GM21723 (cell line): ENCODE measurements around the gene NLK.
"Not testable (repeated sequence)": the region's sequence is repeated elsewhere in the genome, so short reads cannot be mapped to it uniquely, and the experiment has no call there.

ENCODE experiments used
- ATAC-seq: cut with Tn5 transposase; IDR thresholded peaks from one replicate; pipeline ENCODE4 v1.9.1; 2021; ENCODE audit warnings: mild to moderate bottlenecking, moderate library complexity; ENCODE audit not compliant: unreplicated experiment

The NLK gene

DNA sequence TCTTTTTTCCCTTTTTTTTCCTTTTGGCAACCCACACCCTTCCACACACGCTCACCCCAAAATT, at the start of gene NLK:
NLK (plus strand) TSS at position 21 of the 64 bp plus-strand sequence. CDS start 197 bp downstream, outside the sequence.
- ATAC-seq, result no peak

DNA sequence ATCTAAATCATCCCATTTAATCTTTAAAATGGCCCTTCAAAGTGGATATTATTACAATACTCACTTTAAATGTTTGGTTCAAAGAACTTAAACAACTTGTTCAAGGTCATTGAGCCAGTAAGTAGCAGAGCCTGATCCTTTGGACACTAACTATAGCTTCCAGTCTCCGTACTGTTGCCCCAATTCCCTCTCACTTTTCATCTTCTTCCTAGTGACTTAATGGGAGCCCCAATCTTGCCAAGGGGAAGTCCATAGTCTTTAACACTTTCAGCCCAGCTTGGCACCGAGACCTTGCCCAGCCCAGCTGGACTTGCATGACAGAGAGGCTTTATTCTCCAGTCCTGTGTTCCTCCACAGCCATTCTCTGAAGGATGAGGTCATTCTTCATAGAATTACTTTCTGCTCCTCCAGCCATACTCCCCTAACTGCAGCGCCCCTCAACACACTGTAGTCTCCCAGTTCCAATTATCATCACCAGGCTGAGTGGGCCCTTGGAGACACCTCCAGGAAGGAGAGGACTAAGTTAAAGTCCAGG, 49.2 kb upstream of the NLK start:
- ATAC-seq, result no peak

DNA sequence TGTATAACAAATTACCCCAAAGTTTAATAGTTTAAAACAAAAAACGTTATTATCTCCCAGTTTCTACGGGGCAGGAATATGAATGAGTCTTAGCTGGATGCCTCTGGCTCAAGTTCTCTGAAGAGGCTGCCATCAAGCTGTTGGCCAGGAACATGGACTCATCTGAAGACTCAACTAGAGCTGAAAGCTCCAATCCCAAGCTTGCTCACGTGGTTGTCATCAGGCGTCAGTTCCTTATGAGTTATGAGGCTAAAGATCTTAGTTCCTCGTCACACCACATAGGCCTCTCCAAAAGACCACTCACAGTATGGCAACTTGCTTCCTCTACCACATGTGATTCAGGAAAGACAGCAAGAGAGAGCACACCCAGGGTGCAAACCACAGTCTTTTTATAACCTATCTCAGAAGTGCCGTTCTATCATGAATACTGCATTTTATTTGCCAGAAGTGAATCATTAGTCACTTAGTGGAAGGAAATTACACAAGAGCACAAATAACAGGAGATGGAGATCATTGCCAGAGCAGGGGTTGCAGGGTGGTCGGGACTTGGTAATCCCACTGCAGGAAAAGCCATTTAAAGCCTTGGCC, 48.7 kb upstream of the NLK start:
- ATAC-seq, result no peak

DNA sequence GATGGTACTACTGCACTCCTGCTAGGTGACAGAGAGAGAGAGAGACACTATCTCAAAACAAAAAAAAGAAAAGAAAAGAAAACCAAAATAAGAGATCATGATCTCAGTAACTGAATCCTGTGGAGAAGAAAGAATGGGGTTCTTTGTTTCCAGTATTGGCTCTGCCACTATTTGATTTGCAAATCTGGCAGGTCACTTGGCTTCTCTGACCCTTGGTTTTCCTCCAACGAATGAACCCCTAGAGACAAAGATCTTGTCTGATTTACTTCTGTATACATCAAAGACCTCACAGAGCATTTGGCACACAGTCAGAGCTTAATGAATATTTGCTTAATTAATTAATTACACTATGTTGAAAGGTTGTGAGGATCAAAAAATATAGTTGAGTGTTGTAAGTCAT, 47.9 kb upstream of the NLK start:
- ATAC-seq, result no peak

DNA sequence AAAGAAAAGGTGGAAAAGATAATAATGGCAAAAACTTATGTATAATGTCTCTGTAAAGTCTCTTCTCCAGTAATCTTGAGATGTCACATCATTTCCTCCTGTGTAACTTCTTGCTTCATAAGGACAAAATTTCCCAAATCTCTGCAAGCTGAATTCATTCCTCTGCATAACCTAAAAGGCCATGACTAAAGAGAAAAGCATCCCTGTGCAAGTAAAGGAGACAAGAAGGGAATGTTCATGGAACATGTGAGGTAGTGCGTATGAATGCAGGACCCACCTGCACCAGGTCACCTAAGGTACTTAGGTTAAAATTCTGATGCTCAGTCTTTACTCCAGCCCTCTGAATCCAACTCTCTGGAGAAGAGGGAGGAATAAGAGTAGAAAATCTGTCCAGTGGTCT, 46.9 kb upstream of the NLK start:
- ATAC-seq, result no peak

DNA sequence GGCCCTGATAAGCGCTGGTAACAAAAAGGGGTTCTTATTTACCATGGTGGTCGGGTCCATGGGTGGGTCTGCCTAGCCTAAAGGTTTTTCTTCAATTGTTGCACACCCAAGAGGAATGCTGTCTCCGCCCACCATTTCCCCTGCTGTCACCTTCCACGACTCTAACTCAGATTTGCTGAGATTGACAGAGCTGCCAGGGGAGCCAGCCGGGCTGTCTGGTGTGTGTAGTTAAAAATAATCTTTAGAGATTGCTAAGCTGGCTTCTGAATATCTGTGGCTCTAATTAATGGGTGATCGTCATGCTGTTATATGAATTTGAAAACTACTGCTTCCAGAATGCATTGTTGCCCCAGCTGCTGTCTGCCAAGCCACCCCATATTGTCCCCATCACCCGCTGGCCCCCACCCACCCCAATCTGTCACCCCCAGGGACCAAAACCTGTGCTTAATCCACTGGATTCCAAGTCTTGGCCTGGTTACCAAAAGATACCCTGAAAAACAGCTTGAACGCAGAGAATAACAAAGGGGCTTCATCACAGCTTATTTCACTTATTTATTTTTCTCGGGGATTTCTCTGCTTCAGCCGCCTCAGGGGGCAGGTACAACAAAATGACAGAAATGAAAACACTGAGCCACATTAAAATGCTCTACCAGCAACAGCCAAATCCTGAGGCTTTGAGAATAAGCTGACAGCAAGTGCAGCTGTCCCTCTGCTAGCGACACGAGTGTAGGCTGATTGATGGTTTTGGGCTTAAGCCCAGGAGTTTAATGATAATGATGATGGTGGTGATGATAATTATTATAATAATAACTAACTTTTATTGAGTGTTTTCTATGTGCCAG, 46.1 kb upstream of the NLK start:
- no peak for ATAC-seq

DNA sequence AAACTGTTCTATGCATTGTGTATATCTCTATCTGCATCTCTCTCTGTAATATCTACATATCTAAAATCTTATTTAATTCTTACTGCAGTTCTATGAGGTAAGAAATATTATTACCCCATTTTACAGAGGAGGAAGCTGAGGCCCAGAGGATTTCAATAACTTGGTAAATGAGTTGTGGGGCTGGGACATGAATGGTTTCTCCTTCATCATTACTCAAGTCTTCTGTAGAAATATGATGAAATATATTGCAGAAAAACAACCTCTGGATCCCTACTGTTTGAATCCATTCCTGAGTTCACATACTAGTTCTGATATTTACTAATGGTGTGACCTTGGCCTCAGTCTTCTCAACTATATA, 45.5 kb upstream of the NLK start:
- ATAC-seq, result no peak

DNA sequence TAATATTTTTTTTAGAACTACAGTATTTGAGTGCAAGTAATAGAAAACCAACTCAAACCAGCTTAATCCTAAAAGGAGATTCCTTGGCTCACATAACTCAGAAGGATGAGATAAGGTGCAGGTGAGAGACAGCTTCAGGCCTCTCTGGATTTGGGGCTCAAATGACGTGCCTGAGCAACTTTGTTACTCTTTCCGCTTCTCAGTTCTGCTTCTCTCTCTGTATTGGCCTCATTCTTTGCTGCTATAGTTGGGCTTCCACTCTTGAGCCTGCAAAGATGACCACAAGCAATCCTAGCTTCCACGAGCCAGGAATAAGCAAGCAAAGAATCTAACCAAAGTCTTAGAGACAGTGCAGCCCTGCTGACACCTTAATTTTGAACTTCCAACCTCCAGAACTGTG, 45.0 kb upstream of the NLK start:
- no peak for ATAC-seq

DNA sequence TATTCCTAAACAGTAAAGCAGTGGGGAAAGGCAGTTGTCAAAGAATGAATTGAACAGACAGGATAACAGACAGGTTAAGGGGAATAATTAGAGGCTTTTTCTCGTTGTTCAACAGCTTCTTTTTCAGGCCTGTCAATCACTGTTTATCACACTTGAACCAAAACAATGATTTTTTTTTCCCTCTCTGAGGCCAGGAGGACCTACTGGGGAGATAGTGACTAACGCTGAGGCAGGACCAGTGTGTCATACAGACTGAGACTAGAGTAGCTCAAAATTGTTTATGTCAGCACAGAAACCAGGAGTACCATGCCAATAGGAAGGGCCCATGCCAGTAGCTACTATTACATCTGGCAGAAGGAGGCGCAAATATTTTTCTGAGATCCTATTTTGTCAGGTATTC, 41.3 kb upstream of the NLK start:
- no peak for ATAC-seq

DNA sequence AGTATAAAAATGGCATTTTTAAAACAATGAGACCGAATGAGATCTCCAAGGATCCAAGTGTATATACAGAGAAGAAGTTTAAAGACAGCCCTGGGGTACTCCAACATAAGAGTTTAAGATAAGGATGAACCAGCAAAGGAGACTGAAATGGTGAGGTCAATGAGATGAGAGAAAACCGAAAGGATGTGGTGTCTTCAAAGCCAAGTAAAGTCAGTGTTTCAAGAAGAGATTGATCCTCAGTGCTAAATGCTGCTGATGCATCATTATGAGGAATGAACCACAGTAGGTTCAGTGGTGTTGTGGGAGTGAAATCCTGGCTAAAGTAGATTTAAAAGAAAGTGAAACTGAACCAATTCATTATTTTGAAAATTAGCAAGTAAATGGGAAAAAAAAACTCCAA, 38.1 kb upstream of the NLK start:
- no peak for ATAC-seq

DNA sequence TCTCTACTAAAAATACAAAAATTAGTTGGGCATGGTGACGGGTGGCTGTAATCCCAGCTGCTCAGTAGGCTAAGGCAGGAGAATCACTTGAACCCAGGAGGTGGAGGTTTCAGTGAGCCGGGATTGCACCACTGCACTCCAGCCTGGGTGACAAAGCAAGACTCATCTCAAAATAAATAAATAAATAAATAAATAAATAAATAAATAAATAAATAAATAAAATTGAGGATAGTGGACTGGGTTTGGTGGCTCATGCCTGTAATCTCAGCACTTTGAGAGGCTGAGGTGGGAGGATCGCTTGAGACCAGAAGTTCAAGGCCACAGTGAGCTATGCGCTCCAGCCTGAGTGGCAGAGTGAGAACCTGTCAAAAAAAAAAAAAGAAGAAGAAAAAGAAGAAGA, 34.6 kb upstream of the NLK start:
- not testable (repeated sequence) for ATAC-seq

DNA sequence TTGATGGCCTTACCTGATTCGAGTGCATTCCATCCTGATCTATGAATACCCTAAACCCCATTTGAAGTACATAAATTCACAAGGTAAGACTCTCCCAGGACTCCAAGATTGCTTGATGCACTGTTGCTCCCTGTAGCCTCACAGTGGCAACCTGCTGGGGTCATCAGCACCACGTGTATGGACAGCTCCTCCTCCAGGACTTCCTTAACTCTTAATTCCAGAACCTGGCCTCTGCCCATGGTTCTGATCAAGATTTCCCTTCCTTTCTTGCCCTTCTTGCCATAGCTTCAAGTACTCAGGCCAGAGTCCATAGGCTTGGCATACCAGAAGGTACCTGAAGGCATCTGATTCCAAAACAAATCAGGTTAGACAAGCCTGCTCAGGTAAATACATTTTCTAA, 34.0 kb upstream of the NLK start:
- ATAC-seq, result no peak

DNA sequence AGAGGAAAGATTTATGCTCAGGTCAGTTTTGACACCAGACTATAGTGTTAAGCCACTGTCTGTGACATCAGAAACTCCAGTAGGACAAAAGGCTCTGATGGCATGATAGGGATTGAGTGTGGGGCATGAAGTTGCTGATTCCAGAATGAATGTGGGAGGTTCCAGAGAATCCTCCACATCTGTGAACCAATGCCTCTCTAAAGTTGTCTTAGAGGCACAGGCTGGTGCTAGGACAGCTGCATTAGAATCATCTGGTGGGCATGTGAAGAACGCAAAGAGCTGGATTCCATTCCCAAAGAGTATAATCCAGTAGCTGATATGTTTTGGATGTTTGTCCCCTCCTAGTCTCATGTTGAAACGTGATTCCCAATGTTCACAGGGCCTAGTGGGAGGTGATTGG, 32.1 kb upstream of the NLK start:
- ATAC-seq, result no peak

DNA sequence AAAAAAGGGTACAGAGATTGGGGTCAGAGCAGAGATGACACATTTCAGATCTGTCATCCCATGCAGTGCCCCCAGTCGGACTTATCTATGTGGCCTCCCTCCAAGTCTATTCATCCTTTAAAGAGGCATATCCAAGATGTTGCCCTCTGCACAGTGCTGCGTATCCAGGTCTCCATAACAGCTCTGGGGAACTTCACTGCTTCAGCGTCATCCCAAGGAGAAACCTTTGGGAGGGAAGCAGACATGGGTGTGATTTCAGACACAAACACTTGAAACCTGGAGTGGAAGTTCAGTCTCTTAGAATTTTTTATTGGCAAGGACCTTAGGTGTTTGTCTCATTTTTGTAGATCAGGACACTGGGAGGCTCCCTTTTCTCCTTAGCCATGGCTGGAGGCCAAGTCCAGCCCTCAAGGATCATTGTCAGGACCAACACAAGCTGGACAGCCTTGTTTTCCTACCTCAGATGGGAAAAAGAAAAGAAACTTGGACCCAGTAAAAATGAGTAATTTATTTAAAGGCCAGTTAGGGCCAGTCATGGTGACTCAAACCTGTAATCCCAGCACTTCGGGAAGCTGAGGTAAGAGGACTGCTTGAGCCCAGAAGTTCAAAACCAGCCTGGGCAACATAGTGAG, 23.9 kb upstream of the NLK start:
- ATAC-seq, result no peak

DNA sequence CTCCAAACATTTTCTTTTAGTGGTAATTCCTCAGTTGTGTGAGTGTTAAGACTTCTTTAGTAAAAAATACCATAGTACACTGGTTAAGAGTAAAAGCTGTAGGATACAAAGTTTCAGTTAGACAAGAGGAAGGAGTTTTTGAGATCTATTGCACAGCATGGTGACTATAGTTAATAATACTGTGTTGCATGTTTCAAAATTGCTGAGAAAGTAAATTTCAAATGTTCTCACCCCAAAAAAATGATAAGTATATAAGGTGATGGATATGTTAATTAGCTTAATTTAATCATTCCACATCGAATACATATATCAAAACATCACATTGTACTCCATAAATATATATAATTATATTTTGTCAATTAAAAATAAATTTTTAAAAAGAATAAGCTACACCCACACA, 22.0 kb upstream of the NLK start:
- ATAC-seq, result no peak

DNA sequence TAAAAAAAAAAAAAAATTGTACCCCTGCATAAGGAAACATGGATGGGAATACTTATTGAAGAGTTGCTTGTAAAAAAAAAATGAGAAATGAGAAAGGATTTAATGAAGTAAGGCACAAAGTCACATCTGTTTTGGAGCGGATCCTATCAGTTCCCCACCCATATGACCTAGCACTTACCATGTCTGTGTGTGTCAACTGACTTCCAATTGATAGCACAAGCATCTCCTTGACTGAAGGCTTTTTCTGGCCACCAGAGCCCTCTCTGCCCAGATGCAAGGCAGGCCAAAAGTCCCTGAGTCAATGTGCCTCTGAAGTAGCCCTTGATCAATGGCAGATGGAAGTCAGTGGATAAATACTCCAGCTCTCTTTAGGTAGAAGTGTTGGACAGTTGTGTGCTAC, 13.4 kb upstream of the NLK start:
- no peak for ATAC-seq

DNA sequence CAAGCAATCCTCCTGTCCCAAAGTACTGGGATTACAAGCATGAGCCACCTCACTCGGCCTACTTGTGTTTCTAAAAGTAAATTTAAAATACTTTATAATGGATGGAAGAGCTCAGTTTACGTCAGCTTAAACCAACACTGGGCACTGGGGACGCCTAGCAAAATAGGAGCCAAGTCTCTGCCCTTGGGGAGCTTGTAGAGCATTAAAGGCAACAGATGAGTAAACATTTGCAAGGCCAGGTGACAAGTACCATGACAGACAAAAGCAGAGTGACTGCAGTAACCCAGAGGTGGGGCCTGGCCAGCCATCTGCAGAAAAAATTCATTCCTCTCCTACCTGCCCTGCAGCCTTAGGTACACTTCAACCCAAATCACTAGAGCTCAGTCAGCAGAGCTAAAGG, 12.1 kb upstream of the NLK start:
- ATAC-seq, result no peak

DNA sequence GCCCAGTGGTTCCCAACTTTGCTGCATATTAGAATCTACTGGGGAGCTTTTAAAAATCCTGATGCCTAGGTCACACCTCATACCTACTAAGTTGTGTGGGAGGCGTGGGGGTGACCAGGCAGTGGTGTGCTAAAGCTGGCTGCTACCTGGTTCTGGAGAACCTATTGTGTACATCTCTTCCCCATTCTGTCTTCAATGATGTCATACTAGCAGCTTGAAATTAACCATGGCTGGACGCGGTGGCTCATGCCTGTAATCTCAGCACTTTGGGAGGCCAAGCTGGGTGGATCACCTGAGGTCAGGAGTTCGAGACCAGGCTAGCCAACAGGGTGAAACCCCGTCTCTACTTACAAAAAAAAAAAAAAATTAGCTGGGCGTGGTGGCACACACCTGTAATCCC, 11.3 kb upstream of the NLK start:
- ATAC-seq, result no peak

DNA sequence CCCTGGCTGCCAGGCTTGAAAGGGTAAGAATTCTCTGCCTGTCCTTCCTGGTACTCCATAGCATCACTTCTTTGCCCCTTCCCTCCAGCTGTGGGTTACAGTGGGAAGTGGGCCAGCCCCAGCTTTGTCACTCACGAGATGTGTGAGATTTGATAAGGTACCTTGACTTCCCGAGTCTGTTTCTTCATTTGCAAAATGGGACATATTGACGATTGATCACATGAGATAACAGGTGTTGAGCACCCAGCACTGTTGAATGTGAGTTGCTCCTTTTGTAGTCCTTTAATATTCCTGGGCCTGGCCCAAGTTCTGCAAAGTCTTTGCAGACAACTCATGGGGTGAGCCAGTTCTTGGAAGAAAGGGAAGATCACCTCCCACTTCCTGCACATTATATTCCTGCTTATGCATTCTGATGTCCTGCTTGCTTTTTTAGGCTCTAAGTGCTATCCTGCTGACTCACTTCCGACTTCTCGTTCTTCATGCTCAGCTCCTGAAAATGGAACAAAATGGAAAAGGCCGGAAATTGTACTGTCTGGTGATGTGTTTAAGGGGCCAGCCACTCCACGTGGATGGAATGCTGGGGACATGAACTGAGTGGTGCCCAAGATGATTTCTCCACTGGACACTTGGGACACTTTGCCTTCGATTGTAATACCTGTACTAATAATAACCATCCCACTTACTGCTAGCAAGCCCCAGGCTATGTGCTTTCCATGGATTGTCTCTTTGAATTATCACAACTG, 8.3 kb upstream of the NLK start:
- ATAC-seq, result no peak

DNA sequence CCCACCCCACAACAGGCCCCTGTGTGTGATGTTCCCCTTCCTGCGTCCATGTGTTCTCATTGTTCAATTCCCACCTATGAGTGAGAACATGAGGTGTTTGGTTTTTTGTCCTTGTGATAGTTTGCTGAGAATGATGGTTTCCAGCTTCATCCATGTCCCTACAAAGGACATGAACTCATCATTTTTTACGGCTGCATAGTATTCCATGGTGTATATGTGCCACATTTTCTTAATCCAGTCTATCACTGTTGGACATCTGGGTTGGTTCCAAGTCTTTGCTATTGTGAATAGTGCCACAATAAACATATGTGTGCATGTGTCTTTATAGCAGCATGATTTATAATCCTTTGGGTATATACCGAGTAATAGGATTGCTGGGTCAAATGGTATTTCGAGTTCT, 7.0 kb upstream of the NLK start:
- not testable (repeated sequence) for ATAC-seq

DNA sequence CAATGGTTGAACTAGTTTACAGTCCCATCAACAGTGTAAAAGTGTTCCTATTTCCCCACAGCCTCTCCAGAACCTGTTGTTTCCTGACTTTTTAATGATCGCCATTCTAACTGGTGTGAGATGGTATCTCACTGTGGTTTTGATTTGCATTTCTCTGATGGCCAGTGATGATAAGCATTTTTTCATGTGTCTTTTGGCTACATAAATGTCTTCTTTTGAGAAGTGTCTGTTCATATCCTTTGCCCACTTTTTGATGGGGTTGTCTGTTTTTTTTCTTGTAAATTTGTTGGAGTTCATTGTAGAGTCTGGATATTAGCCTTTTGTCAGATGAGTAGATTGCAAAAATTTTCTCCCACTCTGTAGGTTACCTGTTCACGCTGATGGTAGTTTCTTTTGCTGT, 6.6 kb upstream of the NLK start:
- not testable (repeated sequence) for ATAC-seq

DNA sequence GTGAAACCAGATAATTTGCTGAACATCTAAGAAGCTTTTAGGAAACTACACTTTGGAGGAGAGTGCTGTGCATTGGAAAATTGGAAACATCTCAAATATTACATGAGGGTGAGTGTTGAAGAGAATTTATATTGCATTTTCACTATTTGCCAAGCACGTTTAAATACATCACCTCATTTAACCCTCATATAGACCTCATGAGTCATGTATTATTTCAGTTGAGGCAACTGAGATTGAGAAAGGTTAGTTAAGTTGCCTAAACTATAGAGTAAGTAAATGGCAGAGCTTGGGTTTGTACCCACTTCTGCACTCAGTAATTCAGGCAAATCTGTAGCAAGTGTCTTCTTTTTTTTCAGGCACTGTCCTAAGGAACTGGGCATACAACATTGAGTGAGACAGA, 3.7 kb upstream of the NLK start:
- no peak for ATAC-seq
